GM18868 (cell line): ENCODE data around the gene SUMO4.

Experiments
- ATAC-seq: cut with Tn5 transposase; IDR thresholded peaks from one replicate; pipeline ENCODE4 v1.9.1; 2021; ENCODE audit warnings: mild to moderate bottlenecking, moderate library complexity; ENCODE audit not compliant: unreplicated experiment

Gene SUMO4

GRCh38 chr6:149389509-149390297 lies 10.4 kb upstream of the SUMO4 start:
- ATAC-seq: no peak

DNA sequence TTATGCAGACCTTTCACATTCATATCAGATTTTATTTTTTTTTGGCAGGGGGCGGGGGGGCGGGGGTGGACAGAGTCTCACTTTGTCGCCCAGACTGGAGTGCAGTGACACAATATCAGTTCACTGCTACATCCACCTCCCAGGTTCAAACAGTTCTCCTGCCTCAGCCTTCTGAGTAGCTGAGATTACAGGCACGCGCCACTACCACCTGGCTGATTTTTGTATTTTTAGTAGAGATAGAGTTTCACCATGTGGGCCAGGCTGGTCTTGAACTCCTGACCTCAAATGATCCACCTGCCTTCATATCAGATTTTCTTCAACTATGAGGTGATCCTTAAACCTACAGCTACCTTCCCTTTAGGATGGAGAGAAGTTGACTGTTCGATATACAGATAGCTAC lies 8.0 kb upstream of the SUMO4 start:
- no peak for ATAC-seq

GRCh38 chr6:149392535-149392934 lies 7.5 kb upstream of the SUMO4 start:
- no peak for ATAC-seq

DNA sequence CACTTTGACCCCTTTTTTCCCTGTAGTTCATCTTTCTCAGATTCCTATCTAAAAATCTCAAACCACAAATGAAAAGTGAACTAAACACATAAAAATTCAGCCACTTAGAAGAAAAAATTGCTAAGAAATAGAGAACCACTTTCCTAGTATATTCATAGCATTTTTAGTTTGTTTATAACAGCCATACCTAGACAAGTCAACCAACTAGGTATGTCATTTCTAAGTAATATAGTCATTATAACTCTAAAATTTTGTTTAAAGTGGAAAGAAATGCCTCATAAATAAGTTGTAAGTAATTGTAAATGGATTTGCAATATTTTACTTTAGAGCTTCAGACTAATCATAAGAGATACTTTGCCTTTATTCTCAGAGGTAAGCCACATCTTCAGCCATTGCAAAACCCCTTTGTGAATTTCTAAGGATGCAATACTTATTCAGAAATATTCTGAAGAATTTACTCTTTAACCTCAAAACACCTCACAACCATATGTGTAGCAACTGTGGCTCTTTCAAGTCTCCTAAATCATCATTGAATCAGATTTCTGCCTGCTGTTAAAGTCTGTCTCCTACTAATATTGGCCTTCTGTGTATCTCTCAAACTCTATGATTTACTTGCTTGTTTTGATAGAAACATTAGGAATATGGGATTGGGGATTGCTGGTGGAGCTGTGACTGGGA lies 6.9 kb upstream of the SUMO4 start:
- ATAC-seq: no peak

- ATAC-seq: no peak
Measured at GRCh38 chr6:149395185-149395584, 4.9 kb upstream of the SUMO4 start.

DNA sequence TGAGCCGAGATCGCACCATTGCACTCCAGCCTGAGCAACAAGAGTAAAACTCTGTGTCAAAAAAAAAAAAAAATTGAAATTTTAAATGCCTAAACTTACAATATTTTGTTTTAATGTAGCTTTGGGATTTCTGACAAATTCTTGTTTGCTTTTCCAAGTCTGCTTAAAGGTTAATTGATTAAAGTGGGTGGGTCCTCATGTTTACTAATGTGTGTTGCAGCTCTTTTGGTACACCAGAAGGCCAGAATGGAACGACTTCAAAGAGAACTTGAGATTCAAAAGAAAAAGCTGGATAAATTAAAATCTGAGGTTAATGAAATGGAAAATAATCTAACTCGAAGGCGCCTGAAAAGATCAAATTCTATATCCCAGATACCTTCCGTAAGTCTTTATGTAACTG lies 2.7 kb upstream of the SUMO4 start:
- no peak for ATAC-seq

DNA sequence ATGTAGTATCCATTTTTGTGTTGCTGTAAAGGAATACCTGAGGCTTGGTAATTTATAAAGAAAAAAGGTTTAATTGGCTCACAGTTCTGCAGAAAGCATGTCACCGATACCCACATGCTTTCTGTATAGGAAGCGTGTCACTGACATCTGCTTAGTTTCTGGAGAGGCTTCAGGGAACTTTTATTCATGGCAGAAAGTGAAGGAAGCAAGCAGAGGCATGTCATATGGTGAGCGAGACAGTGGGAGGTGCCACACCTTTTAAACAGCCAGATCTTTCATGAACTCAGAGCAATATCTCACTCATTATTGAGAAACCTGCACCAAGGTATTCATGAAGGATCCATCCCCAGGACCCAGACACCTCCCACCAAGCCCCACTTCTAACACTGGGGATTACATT lies 3.5 kb downstream of the SUMO4 start:
- ATAC-seq: no peak

DNA sequence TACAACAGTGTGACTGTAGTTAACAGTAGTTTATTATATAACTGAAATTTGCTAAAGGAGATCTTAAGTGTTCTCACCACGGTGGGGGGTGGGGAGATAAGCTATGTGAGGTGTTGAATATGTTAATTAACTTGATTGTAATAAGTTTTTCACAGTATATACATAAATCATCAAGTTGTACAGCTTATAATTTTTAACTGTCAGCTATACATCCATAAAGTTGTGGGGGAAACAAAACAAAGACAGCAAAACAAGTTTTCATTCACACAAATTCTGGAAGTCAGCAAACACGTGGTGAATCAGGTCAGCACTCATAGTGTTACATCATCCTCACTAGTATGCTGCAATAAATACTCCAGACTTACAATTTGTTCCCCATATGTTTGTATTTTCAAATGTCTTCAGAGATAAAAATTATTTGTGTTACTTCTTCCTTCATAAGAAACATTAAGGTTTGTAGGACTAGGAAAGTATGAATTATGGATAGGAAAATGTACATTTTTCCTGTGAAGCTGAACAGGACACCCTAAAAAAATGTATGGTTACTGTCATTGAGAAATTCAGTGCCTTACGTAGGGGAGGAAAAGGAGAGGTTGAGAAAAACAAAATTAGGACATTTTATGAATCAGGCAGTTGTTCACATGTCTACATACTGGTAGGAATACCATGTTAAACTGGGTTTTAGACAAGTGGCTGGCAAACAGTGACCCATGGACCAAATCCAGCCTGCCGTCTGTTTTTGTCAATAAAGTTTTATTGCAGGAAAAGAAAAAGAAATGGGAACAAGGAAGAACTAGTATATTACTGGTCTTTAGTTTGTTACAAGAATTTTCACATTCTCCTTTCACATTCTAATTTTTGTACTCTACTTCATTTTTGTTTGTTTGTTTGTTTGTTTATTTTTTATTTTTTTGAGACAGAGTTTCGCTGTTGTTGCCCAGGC lies 6.0 kb downstream of the SUMO4 start:
- ATAC-seq: no peak

DNA sequence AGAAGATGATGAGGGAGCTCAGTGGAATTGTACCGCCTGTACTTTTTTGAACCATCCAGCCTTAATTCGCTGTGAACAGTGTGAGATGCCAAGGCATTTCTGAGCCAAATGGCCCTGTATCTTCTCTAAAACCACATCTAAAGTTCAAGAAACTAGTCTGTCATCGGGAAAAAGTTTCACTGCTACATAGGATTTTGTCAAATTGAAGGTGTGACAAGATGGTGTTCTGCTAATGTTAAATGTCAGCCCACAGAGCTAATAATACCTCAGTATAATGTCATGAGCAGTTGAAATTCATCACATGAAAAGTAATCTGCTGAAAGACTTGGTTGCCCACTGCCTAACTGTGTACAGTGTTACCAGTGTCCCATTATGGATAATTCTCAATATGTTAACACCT lies 9.6 kb downstream of the SUMO4 start:
- ATAC-seq: no peak

DNA sequence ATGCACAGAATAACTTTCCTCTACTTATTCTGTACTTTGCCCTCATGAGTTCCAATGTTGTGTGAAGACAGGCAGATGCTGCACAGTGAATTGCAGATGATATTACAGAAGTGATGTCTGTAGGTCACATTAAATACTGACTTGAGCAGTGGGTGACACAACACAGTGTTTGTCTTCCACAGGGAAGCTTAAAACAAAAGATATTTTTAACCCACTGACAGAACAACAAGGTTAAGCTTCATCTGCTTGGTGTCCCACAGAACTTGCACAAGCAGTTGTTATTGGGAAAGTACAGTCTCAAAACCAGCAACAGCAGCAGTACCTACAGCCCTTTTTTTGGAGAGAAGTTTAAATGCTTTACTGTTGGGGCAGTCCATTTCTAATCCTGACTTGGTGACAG lies 10.5 kb downstream of the SUMO4 start:
- ATAC-seq: no peak

DNA sequence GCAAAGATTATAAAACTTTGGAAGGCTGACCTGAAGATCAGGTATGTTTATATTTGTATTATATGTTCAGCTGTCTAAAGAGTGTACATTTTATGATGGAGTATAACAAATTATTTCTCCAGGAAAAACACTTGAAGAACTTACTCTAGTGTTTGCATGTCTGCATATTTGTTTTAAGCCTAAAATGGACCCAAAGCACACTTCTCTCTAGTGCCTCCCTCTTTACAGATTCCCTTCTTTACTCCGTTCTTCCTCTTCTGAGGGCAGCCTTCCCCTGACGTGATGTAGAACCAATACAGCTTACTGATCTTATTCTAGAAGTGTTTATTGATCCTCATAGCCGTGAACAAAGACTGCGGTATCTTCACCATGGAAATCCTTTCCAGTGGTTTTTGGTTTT lies 13.9 kb downstream of the SUMO4 start:
- ATAC-seq: no peak

- no peak for ATAC-seq
Measured at GRCh38 chr6:149414821-149415220, 14.8 kb downstream of the SUMO4 start.

- no peak for ATAC-seq
Measured at GRCh38 chr6:149419696-149420404, 19.8 kb downstream of the SUMO4 start.

GRCh38 chr6:149421132-149421531 lies 21.1 kb downstream of the SUMO4 start:
- ATAC-seq: no peak

DNA sequence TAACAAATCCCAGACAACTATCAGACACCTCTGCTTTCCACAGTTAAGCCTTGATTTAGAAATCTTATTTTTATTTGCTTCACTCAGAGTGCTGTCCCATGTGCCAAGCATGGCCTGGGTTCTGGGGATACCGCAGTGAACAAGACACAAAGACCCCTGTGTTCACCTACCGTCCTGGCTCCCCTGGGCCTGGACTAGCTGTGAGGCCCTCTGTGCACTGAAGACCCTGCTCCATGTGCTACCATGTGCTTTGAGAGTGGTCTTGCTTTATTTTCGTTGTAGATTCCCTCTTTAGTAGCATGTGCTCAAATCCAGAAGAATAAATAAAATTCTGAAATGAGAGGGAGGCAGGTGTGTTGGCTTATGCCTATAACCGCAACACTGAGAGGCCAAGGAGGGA lies 22.5 kb downstream of the SUMO4 start:
- ATAC-seq: no peak

GRCh38 chr6:149423964-149424440 lies 23.9 kb downstream of the SUMO4 start:
- ATAC-seq: no peak

GRCh38 chr6:149425224-149425623 lies 25.2 kb downstream of the SUMO4 start:
- no peak for ATAC-seq

GRCh38 chr6:149425754-149426153 lies 25.7 kb downstream of the SUMO4 start:
- ATAC-seq: no peak

DNA sequence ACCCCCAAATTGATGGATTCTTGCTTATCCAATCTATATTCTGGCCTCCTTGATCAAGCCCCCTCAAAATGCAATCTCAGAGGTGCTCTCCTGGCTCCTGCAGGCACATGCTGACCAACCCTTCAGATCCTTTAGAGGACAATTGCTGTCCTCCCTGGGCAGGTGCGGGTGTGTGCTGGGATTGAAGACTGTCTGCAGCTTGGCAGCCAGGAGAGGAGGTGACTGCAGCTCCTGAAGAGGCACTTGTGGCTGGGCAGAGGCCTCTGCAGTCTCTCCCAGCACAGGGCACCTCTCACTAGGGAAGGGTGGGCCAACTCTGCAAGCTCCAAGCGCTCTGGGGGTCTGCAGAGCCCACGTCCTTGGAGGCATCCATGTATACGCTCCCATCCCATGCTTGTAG lies 28.5 kb downstream of the SUMO4 start:
- no peak for ATAC-seq

GRCh38 chr6:149429427-149430360 lies 29.6 kb downstream of the SUMO4 start:
- no peak for ATAC-seq
